ENCODE data around the gene PRKAG2.

The PRKAG2 gene

DNA sequence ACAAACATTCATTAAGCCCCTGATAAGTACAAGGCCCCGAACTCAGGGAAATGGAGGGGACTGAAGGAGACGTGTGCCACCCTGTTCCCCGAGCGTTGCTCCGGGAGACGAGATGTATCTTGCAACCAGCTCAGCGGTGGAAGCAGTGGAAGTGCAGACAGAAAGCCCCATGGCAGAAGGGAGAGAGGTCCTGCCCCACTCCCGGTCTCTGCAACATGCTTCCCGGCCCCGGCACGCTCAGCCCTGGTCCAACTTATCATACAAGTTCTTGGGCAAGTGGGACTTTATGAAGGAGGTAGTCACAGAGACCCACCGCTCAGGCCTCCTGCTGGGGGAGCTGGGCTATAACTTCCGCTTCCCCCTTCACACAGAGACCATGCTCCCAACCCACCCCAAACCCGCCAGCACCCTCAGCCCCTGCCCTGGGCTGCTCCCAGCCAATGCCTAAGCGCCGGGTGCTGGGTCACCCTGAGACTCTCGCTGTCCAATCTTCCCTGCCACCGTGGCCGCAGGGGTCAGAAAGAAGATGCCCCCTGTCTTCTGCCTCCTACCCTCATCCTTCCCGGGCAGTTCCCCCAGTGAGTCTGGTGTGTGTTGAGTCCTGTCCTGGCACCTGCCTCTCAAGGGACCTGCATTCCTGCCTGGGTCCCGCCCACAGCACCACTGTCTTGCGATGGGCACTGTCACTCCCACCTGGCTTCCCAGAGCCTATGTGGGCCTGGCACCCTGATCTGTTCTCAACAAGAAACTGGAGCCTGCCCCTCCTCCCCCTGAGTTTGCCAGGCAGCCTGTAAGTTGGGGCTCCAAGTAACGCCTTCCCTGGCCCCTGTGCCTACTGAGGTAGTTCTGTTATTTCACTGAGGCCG, 157.7 kb downstream of the PRKAG2 start:
- H3K27ac ChIP-seq: no peak overlapping the region
- ChIA-PET CTCF (interaction anchor here (0.6 kb wide), 1 partner anchor 758 kb away, joined by 3 read pairs; no protein-coding TSS in a partner anchor), POLR2A (ENCODE audit: low non-redundant PET) (no interaction called here)
- TF ChIP-seq, protein P1, sequence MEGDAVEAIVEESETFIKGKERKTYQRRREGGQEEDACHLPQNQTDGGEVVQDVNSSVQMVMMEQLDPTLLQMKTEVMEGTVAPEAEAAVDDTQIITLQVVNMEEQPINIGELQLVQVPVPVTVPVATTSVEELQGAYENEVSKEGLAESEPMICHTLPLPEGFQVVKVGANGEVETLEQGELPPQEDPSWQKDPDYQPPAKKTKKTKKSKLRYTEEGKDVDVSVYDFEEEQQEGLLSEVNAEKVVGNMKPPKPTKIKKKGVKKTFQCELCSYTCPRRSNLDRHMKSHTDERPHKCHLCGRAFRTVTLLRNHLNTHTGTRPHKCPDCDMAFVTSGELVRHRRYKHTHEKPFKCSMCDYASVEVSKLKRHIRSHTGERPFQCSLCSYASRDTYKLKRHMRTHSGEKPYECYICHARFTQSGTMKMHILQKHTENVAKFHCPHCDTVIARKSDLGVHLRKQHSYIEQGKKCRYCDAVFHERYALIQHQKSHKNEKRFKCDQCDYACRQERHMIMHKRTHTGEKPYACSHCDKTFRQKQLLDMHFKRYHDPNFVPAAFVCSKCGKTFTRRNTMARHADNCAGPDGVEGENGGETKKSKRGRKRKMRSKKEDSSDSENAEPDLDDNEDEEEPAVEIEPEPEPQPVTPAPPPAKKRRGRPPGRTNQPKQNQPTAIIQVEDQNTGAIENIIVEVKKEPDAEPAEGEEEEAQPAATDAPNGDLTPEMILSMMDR (conservative IDR thresholded peaks at IDR 0.05; ENCODE audit: low read depth): no peak
- DNase-seq (ENCODE audit: low spot score): no peak

DNA sequence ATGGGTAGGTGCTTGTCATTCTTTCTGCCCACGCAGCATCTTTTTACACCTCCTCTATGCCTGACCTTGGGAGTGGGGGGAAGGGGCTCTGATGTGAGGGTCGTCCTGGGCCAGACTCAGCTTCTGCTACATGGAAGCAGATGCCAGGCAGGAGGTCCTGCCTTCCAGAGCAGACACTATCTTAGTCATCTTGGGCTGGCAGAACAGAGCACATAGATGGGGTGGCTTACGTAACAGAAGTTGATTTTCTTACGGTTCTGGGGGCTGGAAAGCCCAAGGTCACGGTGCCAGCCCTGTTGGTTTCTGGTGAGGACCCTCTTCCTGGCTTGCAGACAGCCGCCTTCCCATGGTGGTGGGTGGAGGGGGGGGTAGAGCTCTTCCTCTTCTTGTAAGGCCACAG, 159.0 kb downstream of the PRKAG2 start:
- TF ChIP-seq, protein P1 (conservative IDR thresholded peaks at IDR 0.05; ENCODE audit: low read depth): no peak
- no peak overlapping the region for H3K27ac ChIP-seq
- POLR2A ChIA-PET (ENCODE audit: low non-redundant PET): no interaction called here
- CTCF ChIA-PET: no interaction called here
- no peak for DNase-seq (ENCODE audit: low spot score)

DNA sequence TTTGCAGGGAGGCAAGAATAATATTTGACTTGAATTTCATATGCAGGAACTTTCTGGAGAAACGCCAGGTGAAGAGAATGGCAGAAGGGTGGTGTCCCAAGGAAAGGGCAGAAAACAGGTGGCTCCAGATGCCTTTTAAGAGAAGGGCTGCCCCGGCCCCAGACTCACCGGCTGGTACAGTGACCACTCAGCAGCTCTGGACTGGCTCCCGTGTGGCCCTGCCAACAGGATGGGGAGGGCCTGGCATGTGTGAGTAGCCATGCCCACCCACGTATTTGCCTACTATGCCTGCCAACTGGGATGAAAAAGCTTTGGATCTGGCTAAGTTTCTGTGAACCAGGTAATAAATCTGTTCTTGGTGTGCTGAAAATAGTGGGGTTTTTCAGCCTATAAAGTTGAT, 159.5 kb downstream of the PRKAG2 start:
- CTCF ChIA-PET: no interaction called here
- DNase-seq (ENCODE audit: low spot score): no peak
- TF ChIP-seq, protein P1 (conservative IDR thresholded peaks at IDR 0.05; ENCODE audit: low read depth): no peak
- no peak overlapping the region for H3K27ac ChIP-seq
- POLR2A ChIA-PET (ENCODE audit: low non-redundant PET): no interaction called here

DNA sequence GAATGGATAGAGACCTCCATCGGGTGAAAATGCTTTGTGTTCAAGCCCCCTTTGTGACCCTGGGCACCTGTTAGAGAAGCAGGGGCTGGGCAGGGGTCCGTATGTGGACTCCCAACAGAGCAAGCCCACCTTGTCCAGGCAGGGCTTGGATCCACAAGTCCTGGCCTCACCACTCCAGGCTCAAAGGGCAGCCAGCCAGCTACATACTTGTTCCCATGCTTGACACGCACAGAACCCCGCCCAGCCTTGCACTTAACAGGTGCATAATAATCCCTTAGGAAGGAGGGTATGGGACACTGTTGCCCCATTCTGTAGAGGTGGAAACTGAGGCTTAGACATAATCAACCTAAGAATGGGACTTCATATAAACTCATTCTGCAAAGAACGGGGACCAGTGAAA, 160.6 kb downstream of the PRKAG2 start:
- TF ChIP-seq, protein P1 (conservative IDR thresholded peaks at IDR 0.05; ENCODE audit: low read depth): no peak
- CTCF ChIA-PET: no interaction called here
- DNase-seq (ENCODE audit: low spot score): no peak
- POLR2A ChIA-PET (ENCODE audit: low non-redundant PET): no interaction called here
- H3K27ac ChIP-seq: no peak overlapping the region

DNA sequence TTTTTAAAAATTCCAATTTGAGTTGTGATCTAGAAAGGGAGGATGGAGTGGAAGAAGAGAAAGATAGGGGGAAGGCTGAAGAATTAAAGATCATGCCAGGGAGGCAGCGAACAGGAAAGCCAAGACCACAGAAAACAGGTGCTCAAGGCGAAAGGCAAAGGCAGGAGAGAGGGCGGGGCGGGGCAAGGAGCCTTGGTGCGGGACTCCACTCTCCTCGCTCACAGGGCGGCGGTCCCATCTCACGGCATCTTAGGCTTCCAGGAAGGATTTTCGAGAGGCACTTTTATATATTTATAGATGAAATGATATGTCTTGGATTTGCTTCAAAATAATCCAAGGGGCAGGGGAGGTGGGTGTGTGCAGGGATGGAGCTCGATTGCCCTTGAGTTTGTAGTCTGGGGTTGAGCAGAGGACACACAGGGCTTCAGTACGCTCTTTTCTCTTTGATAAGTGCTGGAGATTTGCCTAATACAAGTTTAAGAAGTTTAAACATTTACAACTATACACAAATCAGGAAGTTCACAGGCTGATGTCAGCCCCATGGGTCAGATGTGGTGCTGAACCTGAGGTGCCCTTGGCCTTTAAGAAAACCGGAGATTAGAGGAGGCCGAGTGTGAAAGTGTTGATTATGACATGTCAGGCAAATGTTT, 161.1 kb downstream of the PRKAG2 start:
- no peak overlapping the region for H3K27ac ChIP-seq
- DNase-seq (ENCODE audit: low spot score): no peak
- CTCF ChIA-PET: no interaction called here
- POLR2A ChIA-PET (ENCODE audit: low non-redundant PET): no interaction called here
- TF ChIP-seq, protein P1 (conservative IDR thresholded peaks at IDR 0.05; ENCODE audit: low read depth): no peak

DNA sequence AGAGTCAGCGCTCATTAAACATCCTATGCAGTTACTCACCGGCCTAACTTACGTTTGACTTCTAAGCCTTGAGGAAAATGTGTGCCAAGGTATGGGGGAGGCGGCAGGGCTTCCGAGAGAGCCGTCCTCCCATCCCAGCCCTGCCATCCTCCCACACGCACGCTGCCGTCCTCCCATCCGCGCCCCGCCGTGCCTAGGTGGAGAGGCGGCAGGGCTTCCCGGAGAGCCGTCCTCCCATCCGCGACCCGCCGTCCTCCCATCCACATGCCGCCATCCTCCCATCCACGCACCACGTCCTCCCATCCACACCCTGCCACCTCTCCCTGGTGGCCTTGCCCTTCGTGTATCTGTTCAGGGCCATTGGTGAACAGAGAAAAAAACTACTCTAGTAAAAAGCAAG, 162.7 kb downstream of the PRKAG2 start:
- POLR2A ChIA-PET (ENCODE audit: low non-redundant PET): no interaction called here
- no peak overlapping the region for H3K27ac ChIP-seq
- TF ChIP-seq, protein P1 (conservative IDR thresholded peaks at IDR 0.05; ENCODE audit: low read depth): no peak
- DNase-seq (ENCODE audit: low spot score): no peak
- CTCF ChIA-PET: no interaction called here

All from RWPE1 (cell line).